Body of pancreas (tissue), 4 donors: ENCODE measurements around the gene PRELID2. TPM values are rescaled to one million over a fixed set of nuclear protein-coding genes. Genes with fewer than 3 reads are reported as not detected.

ENCODE experiments used
- ATAC-seq: fragments of 150-250 bp; one replicate; pipeline ENCODE4 v1.9.1; 2016
- DNase-seq, 4 donors: peaks; one replicate each; pipeline ENCODE4 v3.0.0-alpha.2; 2019
- H3K27ac ChIP-seq, 4 donors: fragments of 200-600 bp; sonication (generic); 1 replicate in 3 of 4; 2 replicates in 1 of 4; pipeline versions ENCODE4 v1.5.1 to v1.6.1; 2016 to 2019; ENCODE audit warnings: mild to moderate bottlenecking in 1 of 4, mixed read lengths in 1 of 4, moderate library complexity in 1 of 4
- H3K27me3 ChIP-seq, 2 donors: fragments of 200-600 bp; sonication (generic); one replicate each; pipeline ENCODE4 v1.6.0; 2016; ENCODE audit warnings: mild to moderate bottlenecking in 1 of 2
- H3K36me3 ChIP-seq, 2 donors: fragments of 200-600 bp; sonication (generic); replicated peaks in 1 of 2; 2 replicates each; pipeline ENCODE4 v1.5.1; 2016; ENCODE audit warnings: low read depth in 2 of 2; ENCODE audit not compliant: insufficient read depth in 1 of 2
- H3K4me1 ChIP-seq: fragments of 200-600 bp; sonication (generic); one replicate; pipeline ENCODE4 v1.6.0; 2016
- H3K4me3 ChIP-seq, 2 donors: fragments of 200-600 bp; sonication (generic); 1 replicate in 1 of 2; 2 replicates in 1 of 2; pipeline ENCODE4 v1.5.1; 2016 to 2019
- H3K9me3 ChIP-seq, 3 donors: fragments of 200-600 bp; sonication (generic); 1 replicate in 2 of 3; 2 replicates in 1 of 3; pipeline ENCODE4 v1.5.1; 2016
- CTCF ChIP-seq, 7 experiments: fragments of 450-650 bp in 4 of 7; fragments of 200-600 bp in 3 of 7; sonication (generic) in 3 of 7; IDR thresholded peaks; one replicate each; pipeline ENCODE4 v1.5.1; 2016 to 2019; ENCODE audit warnings: antibody characterized with exemption in 7 of 7
- POLR2A ChIP-seq, 3 donors: fragments of 450-650 bp; IDR thresholded peaks; one replicate each; pipeline ENCODE4 v1.6.1; 2016; ENCODE audit warnings: antibody characterized with exemption in 3 of 3, mild to moderate bottlenecking in 2 of 3
- WGBS, 2 donors: methylation state at CpG; one replicate each; pipeline ENCODE4 v1.1.5; 2017; 5-methylcytosine and 5-hydroxymethylcytosine counted together
- intact Hi-C: fragments of 100-400 bp; cut with DNase I; formaldehyde crosslinking; loops from one replicate; pipeline ENCODE4 v1.15.1; 2023
- total RNA-seq, 2 donors: library from RNA; depleted of rRNA; stranded (reverse); fragments of >200 nt; gene quantifications; one replicate each; pipeline ENCODE4 v1.1.0, GENCODE V29; 2016

PRELID2 gene
- total RNA-seq, 2 donors from 2014 or later, result 17.1 to 22.4 TPM

DNA sequence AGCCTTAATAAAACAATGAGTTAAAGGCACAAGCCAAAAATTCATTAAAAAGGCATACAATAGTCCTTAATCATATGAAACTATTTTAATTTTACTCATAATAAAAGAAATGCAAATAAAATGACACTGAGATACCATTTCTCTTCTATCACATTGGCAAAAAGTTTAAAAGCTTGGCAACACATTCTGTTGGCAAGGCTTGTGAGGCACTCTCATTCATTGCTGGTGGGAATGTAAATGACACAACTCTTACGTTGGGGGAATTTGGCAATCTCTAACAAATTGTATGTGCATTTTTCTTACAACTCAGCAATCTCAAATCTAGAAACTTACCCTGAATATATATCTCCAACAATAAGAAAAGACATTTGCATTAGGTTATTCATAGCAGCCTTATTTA lies 111.6 kb downstream of the PRELID2 start:
- Histone ChIP-seq H3K36me3 (no peaks in the 10 kb centered on the region), H3K27ac (no peak overlapping the region), H3K4me3 (no peak overlapping the region), H3K27me3 (no peaks in the 10 kb centered on the region), H3K9me3 (peaks cover 0 to 11% (median 0%) of the 10 kb centered on the region in 3 donors), H3K4me1 (no peaks in the 10 kb centered on the region)
- TF ChIP-seq POLR2A (IDR thresholded peaks at IDR 0.05) (no peak), CTCF (IDR thresholded peaks at IDR 0.05) (no peak)
- DNase-seq, result no peak
- intact Hi-C loops, result no loop called here
- 13 to 14% methylated on average over 1 of the region's 1 CpG for WGBS, 2 donors
- no peak for ATAC-seq

DNA sequence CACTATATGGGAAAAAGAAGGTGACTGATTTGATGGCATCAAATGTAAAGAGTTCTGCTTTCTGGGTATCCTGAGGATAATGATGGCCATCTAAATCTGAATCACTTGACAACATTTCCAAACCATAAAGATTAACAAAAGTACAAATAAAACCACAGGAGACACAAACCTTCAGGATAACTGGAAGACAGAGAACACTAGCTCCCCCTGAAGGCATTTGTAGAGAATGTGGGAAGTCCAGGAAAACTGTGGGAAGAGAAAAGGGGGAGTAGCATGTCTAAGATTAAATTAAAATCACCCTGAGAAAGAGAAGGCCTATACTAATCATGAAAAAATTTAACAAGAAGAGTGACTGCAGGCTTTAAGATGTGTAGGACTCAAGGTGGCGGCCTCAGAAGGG lies 116.2 kb downstream of the PRELID2 start:
- H3K27me3 ChIP-seq, result no peaks in the 10 kb centered on the region
- H3K4me3 ChIP-seq, result no peak overlapping the region
- WGBS, 2 donors, result 89 to 100% methylated on average over 1 of the region's 1 CpG
- ATAC-seq, result no peak
- TF ChIP-seq CTCF (IDR thresholded peaks at IDR 0.05) (peak in 6 of 7 experiments; percentile 6 to 45 (median 39)), POLR2A (IDR thresholded peaks at IDR 0.05) (no peak)
- H3K9me3 ChIP-seq, result no peaks in the 10 kb centered on the region
- H3K36me3 ChIP-seq, result no peaks in the 10 kb centered on the region
- intact Hi-C loops, result no loop called here
- no peaks in the 10 kb centered on the region for H3K4me1 ChIP-seq
- no peak for DNase-seq
- no peak overlapping the region for H3K27ac ChIP-seq

- H3K4me1 ChIP-seq, result peaks cover 15% of the 10 kb centered on the region
- H3K27ac ChIP-seq, result no peak overlapping the region
- no peak for ATAC-seq
- 97 to 100% methylated on average over 1 of the region's 1 CpG for WGBS, 2 donors
- no peak overlapping the region for H3K4me3 ChIP-seq
- no peaks in the 10 kb centered on the region for H3K27me3 ChIP-seq
- no peak for TF ChIP-seq CTCF (IDR thresholded peaks at IDR 0.05)
- no peak for TF ChIP-seq POLR2A (IDR thresholded peaks at IDR 0.05)
- no peak for DNase-seq
- intact Hi-C loops, result no loop called here
- no peaks in the 10 kb centered on the region for H3K36me3 ChIP-seq
- H3K9me3 ChIP-seq, result no peaks in the 10 kb centered on the region
Measured at GRCh38 chr5:145715412-145715811, 119.7 kb downstream of the PRELID2 start.

- intact Hi-C loops, result no loop called here
- ATAC-seq, result peak; percentile 77
- H3K4me3 ChIP-seq, result no peak overlapping the region
- peak in 1 of 4 donors; percentile 14 for DNase-seq
- H3K4me1 ChIP-seq, result peaks cover 15% of the 10 kb centered on the region
- no peaks in the 10 kb centered on the region for H3K36me3 ChIP-seq
- 42 to 54% methylated on average over 2 of the region's 2 CpGs for WGBS, 2 donors
- H3K27ac ChIP-seq, result no peak overlapping the region
- TF ChIP-seq POLR2A (IDR thresholded peaks at IDR 0.05) (no peak), CTCF (IDR thresholded peaks at IDR 0.05) (no peak)
- no peaks in the 10 kb centered on the region for H3K27me3 ChIP-seq
- no peaks in the 10 kb centered on the region for H3K9me3 ChIP-seq
Measured at GRCh38 chr5:145712245-145712644, 122.9 kb downstream of the PRELID2 start.

GRCh38 chr5:145711417-145711816 lies 123.7 kb downstream of the PRELID2 start:
- H3K36me3 ChIP-seq, result no peaks in the 10 kb centered on the region
- peak overlapping the region in 2 of 4 donors; percentile 9 to 39 for H3K27ac ChIP-seq
- no peaks in the 10 kb centered on the region for H3K27me3 ChIP-seq
- peaks cover 15% of the 10 kb centered on the region for H3K4me1 ChIP-seq
- DNase-seq (peak in 2 of 4 donors; percentile 19 to 33), ATAC-seq (no peak)
- TF ChIP-seq CTCF (IDR thresholded peaks at IDR 0.05) (no peak), POLR2A (IDR thresholded peaks at IDR 0.05) (no peak)
- intact Hi-C loops, result no loop called here
- WGBS, 2 donors, result 71 to 84% methylated on average over 3 of the region's 3 CpGs
- no peaks in the 10 kb centered on the region for H3K9me3 ChIP-seq
- no peak overlapping the region for H3K4me3 ChIP-seq
